A549 treated with Hydrocortisone at 1 μM for 4 hours (cell line): ENCODE measurements around the gene ZNF221. TPM values are rescaled to one million over a fixed set of nuclear protein-coding genes. Genes with fewer than 3 reads are reported as not detected.

Experiments used
- total RNA-seq: library from RNA; stranded (reverse); fragments of 200-300 nt; extraction: Qiagen RNA extraction; gene quantifications from 5 replicates; pipeline ENCODE4 v1.2.3, GENCODE V29; 2022

ZNF221 gene
- 0.51 to 0.84 TPM (median 0.60 TPM) in 5 replicates for total RNA-seq

GRCh38 chr19:43950834-43951645, at the start of gene ZNF221:
Gene ZNF221 (plus strand): TSS chr19:43951228. CDS start chr19:43962727, 11,499 bp downstream.

DNA sequence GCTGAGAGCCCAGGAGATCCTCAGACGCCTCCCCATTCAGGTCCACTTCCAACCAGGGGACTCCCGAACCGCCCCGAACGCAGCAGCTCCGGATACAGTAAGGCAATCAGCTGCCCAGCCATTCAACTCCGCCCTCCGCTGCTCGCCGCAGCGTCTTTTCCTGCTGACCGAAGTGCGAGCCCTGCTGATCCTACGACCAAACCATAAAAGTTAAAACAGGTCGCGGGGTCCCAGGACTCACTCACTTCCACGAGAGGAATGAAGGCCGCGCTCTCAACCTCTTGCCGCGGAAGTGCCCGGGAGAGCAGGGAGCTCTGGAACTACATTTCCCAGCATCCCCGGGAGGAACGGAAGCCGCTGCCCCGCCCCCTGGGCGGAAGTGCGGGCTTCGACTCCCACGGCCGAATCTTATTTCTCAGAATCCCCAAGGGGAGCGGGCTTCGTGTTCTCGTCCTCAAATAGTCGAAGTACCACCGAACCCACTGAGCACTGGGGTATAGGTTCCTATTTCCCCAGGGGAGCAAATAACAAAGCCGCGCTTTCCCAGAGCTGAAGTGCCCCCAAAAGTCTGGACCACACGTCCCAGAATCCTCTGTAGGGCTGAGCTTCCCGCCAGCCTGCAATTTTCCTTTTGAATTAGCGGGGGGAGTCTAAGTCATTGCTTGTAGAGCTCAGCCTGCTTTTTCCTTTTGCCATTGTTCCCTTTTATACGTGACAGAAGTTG, 15.9 kb upstream of the ZNF221 start, which contains the start of gene ZNF45:
Gene ZNF45 (minus strand): TSS at position 298 of the 724 bp plus-strand sequence. CDS start 13,097 bp downstream, outside the sequence.

DNA sequence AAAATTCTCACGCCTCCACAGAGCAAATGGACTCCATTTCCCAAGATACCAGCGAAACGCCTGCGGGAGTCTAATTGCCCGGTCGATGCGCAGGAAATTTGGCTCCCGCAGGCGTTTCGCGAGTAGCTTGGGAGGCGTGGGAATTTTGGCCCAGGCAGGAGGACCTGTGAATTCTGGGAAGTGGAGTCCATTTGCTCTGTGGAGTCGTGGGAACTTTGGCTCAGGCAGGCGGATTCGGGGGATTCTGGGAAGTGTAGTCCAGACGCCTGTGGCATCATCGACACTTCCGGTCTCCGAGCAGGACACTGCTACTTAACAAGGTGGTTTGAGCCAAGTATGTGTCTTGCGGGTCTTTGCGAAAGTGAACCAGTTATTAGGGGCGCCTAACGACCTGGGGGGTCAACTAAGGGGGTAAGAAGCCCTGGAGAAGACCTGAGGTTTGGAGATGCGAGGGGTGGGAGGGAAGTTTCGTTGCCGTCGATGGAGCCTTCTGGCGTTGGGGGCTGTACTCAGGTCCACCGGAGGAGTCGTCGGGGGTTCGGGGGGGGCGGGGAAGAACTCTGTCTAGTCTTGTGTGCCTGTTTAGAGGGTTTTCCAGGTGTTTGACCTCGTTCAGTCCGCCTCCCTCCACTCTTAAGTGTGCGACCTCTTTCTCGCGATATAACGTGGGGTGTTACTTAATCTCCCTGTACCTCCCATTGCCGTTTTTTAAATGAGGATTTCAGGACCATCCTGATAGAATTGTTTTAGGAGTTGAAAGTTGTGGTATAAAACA, 33.1 kb downstream of the ZNF221 start, which contains the start of gene ZNF155:
Gene ZNF155 (plus strand): TSS at position 277 of the 775 bp plus-strand sequence. CDS start 4,356 bp downstream, outside the sequence.

DNA sequence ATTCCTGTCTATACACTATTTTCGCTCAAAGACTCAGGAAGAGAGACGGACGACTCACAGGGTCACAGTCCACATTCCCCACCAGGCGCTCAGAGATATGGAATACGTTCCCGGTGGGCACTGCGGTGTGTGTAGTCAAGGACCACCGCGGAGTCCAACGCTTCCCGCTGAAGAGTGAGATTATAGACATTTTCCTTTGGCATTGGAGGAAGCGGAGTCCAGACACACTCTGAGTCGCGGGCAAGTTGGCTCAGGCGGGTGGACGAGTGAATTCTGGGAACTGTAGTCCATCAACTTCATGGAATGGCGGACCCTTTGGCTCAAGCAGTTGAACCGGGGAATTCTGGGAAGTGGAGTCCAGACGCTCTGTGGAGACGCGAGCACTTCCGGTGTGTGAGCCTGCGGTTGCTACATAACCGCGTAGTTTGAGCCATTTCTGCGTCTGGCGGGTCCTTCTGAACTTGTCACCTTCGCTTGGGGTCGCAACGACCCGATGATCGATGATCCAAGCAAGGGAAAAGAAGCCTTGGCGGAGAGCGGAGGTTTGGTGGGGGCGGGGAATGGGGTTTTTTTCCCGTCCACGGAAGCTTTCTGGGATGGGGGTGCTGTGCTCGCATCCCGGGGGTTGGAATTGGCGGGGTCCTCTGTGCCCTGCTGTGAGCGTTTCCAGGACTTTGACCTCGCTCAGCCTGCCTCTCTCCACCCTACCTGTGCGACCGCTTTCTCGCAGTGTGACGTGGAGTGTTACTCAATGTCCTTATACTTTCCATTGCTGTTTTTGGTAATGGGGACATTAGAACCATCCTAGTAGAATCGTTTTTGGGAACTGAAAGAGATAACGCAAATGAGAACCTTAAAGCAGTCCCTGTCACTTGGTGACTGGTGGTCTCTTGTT, 51.8 kb downstream of the ZNF221 start, which contains the start of gene ZNF230:
Gene ZNF230 (plus strand): TSS at position 392 of the 895 bp plus-strand sequence. CDS start 4,122 bp downstream, outside the sequence.

Other genes with a start within 250 kb of the ZNF221 start
- not detected in 5 replicates for gene IRGC, start 235.2 kb upstream of the ZNF221 start, total RNA-seq
- gene SMG9, start 196.3 kb upstream of the ZNF221 start, total RNA-seq = 49.2 to 64.3 TPM (median 55.9 TPM) in 5 replicates
- 42.2 to 55.5 TPM (median 53.1 TPM) in 5 replicates for gene KCNN4, start 170.3 kb upstream of the ZNF221 start, total RNA-seq
- gene LYPD5, start 148.8 kb upstream of the ZNF221 start, total RNA-seq = 0.11 to 0.39 TPM (median 0.18 TPM) in 5 replicates
- gene ZNF283, start 123.9 kb upstream of the ZNF221 start, total RNA-seq = 3.9 to 6.1 TPM (median 4.8 TPM) in 5 replicates
- gene ZNF404, start 67.3 kb upstream of the ZNF221 start, total RNA-seq = 0.13 to 0.39 TPM (median 0.21 TPM) in 5 replicates
- 8.7 to 12.8 TPM (median 9.8 TPM) in 5 replicates for gene ZNF45, start 15.9 kb upstream of the ZNF221 start, total RNA-seq
- 1.9 to 3.6 TPM (median 3.0 TPM) in 5 replicates for gene ZNF155, start 33.0 kb downstream of the ZNF221 start, total RNA-seq
- gene ZNF230, start 51.7 kb downstream of the ZNF221 start, total RNA-seq = 2.2 to 4.2 TPM (median 3.3 TPM) in 5 replicates
- 3.1 to 3.8 TPM (median 3.5 TPM) in 5 replicates for gene ZNF222, start 74.2 kb downstream of the ZNF221 start, total RNA-seq
- 2.3 to 5.1 TPM (median 2.9 TPM) in 5 replicates for gene ZNF223, start 100.8 kb downstream of the ZNF221 start, total RNA-seq
- 0.25 to 0.71 TPM (median 0.43 TPM) in 5 replicates for gene ZNF284, start 120.9 kb downstream of the ZNF221 start, total RNA-seq
- 7.1 to 12.7 TPM (median 8.9 TPM) in 5 replicates for gene ZNF224, start 143.1 kb downstream of the ZNF221 start, total RNA-seq
- 2.3 to 4.3 TPM (median 2.5 TPM) in 5 replicates for gene ZNF225, start 162.2 kb downstream of the ZNF221 start, total RNA-seq
- 1.3 to 2.5 TPM (median 2.2 TPM) in 5 replicates for gene ZNF234, start 190.3 kb downstream of the ZNF221 start, total RNA-seq
- gene ZNF226, start 213.9 kb downstream of the ZNF221 start, total RNA-seq = 18.3 to 21.5 TPM (median 18.7 TPM) in 5 replicates